GM20431 (cell line): ENCODE results near the gene FAM72A.
"Not testable (repeated sequence)": the region's sequence is repeated elsewhere in the genome, so short reads cannot be mapped to it uniquely, and the experiment has no call there.

ENCODE experiments used
- in situ Hi-C: fragments of 300-500 bp; cut with MseI, MboI; formaldehyde crosslinking; loops from one replicate; pipeline ENCODE4 v1.15.0; 2020; ENCODE audit warnings: low sequenced_read_pairs; ENCODE audit not compliant: unreplicated experiment

The FAM72A gene

DNA sequence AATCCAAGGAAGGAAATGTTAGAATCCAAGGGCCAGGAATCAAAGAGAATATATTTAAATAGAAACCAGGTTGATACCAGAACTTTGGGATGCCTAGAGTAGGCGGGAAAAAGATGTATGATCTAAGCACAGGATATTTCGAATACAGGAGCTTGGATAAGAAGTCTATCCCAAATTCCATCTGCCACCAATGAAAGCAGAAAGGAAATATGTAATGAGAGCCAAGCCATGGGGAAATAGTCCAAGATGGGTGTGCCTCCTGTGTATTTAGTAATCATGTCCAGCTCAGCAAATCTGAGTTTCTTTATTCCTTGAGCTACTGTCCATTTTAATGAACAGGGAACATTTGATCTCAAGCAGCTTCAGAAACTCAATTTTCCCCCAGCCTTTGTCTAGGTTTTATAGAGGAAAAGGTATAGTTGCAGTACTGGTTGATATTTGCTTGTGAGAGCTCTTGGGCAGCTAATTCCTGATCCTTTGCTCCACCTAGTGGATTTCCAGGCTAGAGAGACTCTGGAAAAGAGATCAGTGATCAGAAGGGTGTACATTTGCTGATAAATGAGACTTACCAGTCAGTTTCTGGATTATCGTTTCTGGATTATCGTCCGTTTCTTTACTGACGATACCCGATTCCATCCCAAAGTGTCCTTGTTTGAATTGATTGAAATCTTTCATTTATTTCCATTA is 28.3 kb downstream of the FAM72A start:
- in situ Hi-C loops: not testable (repeated sequence)

- in situ Hi-C loops: not testable (repeated sequence)
These were observed 29.4 kb downstream of the FAM72A start for GRCh38 chr1:206173110-206173719.

DNA sequence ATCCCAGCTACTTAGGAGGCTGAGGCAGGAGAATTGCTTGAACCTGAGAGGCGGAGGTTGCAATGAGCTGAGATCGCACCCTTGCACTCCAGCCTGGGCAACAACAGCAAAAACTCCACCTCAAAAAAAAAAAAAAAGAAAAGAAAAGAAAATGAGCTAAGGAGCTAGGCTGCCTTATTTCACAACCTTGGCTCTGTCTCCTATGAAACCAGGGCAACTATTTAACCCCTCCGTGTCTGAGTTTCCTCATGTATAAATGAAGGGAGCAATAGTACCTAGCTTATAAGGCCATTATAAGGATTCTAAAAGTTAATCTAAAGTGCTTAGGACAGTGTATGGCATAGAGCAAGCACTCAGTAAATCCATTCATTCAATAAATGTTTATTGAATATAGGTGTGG is 32.8 kb downstream of the FAM72A start:
- in situ Hi-C loops: not testable (repeated sequence)

- in situ Hi-C loops: not testable (repeated sequence)
These were observed 35.1 kb downstream of the FAM72A start for GRCh38 chr1:206167350-206168029.

GRCh38 chr1:206145771-206146290 is 56.8 kb downstream of the FAM72A start:
- in situ Hi-C loops: loop anchor here (25.0 kb wide), 1 partner anchor 291 kb away; no protein-coding TSS in a partner anchor

GRCh38 chr1:206144605-206145004 is 58.0 kb downstream of the FAM72A start:
- in situ Hi-C loops: loop anchor here (25.0 kb wide), 1 partner anchor 293 kb away; no protein-coding TSS in a partner anchor

DNA sequence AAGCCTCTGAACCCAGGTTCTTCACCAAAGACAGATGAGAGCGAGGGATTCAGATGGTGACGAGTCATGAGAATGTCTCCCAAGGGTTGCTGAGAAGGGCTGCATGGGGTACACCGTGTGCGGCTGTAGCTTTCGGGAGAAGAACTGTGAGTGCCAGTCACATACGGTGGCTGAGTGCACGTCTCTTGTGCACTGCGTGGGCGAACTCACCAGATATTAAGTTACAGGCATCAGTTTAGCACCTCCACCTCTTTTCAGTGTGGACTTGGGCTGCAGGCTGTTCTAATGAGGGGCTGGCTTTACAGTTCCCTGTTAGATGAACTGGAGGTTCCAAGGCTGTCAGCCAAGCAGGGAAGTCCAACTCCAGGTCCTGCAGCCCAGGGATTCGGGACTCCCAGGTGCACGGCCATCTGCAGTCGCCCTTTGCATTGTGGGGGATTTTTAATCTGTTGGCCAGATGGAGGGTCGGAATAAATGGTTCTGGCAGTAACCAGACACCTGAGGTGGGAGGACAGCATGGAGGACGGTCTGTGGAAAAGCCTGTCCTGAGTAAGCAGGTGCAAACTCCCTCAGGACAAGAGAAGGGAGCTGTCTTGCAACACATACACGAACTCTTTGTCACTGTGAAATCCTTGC is 59.0 kb downstream of the FAM72A start:
- in situ Hi-C loops: loop anchor here (25.0 kb wide), 1 partner anchor 294 kb away; no protein-coding TSS in a partner anchor

GRCh38 chr1:206142770-206143169 is 59.9 kb downstream of the FAM72A start:
- in situ Hi-C loops: loop anchor here (25.0 kb wide), 1 partner anchor 295 kb away; no protein-coding TSS in a partner anchor

- in situ Hi-C loops: loop anchor here (25.0 kb wide), 1 partner anchor 295 kb away; no protein-coding TSS in a partner anchor
These were observed 60.6 kb downstream of the FAM72A start for GRCh38 chr1:206142011-206142410.

DNA sequence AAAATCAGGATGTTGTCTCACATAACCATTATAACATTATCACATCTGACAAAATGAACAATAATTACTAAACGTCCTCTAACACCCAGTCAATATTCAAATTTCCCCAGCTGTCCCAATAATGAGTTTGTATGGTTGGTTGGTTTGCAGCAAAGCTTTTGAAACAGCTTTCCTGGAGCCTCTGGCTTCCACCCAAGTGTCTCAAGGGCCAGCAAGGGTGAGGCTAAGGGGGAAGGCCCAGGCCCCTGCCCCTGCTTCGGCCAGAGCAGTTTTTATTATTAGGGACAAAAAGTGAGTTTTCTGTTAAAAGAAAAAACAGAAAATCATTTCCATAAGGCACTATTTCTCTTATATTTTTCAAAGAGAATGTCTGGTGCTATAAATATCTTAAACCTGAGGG is 66.4 kb downstream of the FAM72A start:
- in situ Hi-C loops: loop anchor here (25.0 kb wide), 1 partner anchor 301 kb away; no protein-coding TSS in a partner anchor
